Stomach (tissue), 9 donors: ENCODE results near the gene NREP. TPM values are rescaled to one million over a fixed set of nuclear protein-coding genes. Genes with fewer than 3 reads are reported as not detected.

ENCODE experiments used
- DNase-seq, 2 donors: peaks; one replicate each; pipeline versions ENCODE4 v3.0.0 to v3.0.0-alpha.2; 2013 to 2019
- H3K27ac ChIP-seq, 5 donors: fragments of 200-600 bp in 4 of 5; sonication (generic) in 4 of 5; one replicate each; pipeline ENCODE4 v1.5.1; 2013 to 2019; ENCODE audit warnings: mild to moderate bottlenecking in 1 of 5, moderate library complexity in 1 of 5
- H3K27me3 ChIP-seq, 3 donors: fragments of 200-600 bp; sonication (generic); one replicate each; pipeline ENCODE4 v1.5.1; 2017 to 2019; ENCODE audit warnings: mixed run types in 1 of 3
- H3K36me3 ChIP-seq, 4 donors: fragments of 200-600 bp; sonication (generic); 1 replicate in 3 of 4; 2 replicates in 1 of 4; pipeline ENCODE4 v1.5.1; 2016 to 2019
- H3K4me1 ChIP-seq, 4 donors: fragments of 200-600 bp; sonication (generic); one replicate each; pipeline ENCODE4 v1.5.1; 2016 to 2019
- H3K4me3 ChIP-seq, 4 donors: fragments of 200-600 bp; sonication (generic) in 3 of 4; one replicate each; pipeline ENCODE4 v1.5.1; 2016 to 2019; ENCODE audit warnings: mild to moderate bottlenecking in 1 of 4
- H3K9me3 ChIP-seq, 4 donors: fragments of 200-600 bp; sonication (generic); one replicate each; pipeline ENCODE4 v1.5.1; 2016 to 2019
- EP300 ChIP-seq: sonication (generic); formaldehyde crosslinking; IDR thresholded peaks from one replicate; pipeline ENCODE4 v1.6.1; 2017; ENCODE audit warnings: antibody characterized with exemption
- POLR2A ChIP-seq, 4 donors: fragments of 450-650 bp; IDR thresholded peaks; one replicate each; pipeline ENCODE4 v1.6.1; 2016; ENCODE audit warnings: antibody characterized with exemption in 4 of 4, control low read depth in 2 of 4, mild to moderate bottlenecking in 1 of 4, moderate library complexity in 1 of 4
- POLR2AphosphoS5 ChIP-seq, 3 donors: sonication (generic); formaldehyde crosslinking; IDR thresholded peaks; one replicate each; pipeline ENCODE4 v1.6.1; 2016; ENCODE audit warnings: antibody characterized with exemption in 3 of 3
- WGBS, 5 donors: extraction: QIAGEN DNeasy Blood & Tissue Kit in 3 of 5; methylation state at CpG; one replicate each; pipeline versions ENCODE4 v1.1.5 to v1.1.7; 2013 to 2018; 5-methylcytosine and 5-hydroxymethylcytosine counted together
- intact Hi-C: fragments of 100-400 bp; cut with DNase I; formaldehyde crosslinking; loops from one replicate; pipeline ENCODE4 v1.15.1; 2023; ENCODE audit warnings: low total_unique reads
- polyA plus RNA-seq, 3 donors: library from polyadenylated mRNA; stranded (reverse); fragments of 200-250 nt; gene quantifications; one replicate each; pipeline ENCODE4 v1.2.3, GENCODE V29; 2013
- total RNA-seq, 5 donors: library from RNA; depleted of rRNA; stranded (reverse); fragments of >200 nt; gene quantifications; one replicate each; pipeline versions ENCODE4 v1.1.0 to v1.2.3, GENCODE V29; 2014 to 2016
- TF ChIP-seq, protein P1 (sequence below), 7 experiments: fragments of 450-650 bp in 4 of 7; fragments of 200-600 bp in 3 of 7; sonication (generic) in 3 of 7; IDR thresholded peaks; one replicate each; pipeline ENCODE4 v1.5.1; 2016 to 2019; ENCODE audit warnings: antibody characterized with exemption in 7 of 7, control low read depth in 2 of 7, mild to moderate bottlenecking in 1 of 7
- donor health status: healthy with polysubstance abuse.
- donor health status: Bipolar disorder and iron deficiency.
- donor health status: healthy.

Gene NREP
- total and polyA plus RNA-seq, 8 donors: 0.58 to 155 (median 10.3) TPM

- TF ChIP-seq POLR2AphosphoS5 (IDR thresholded peaks at IDR 0.05): no peak
- no peak for TF ChIP-seq POLR2A (IDR thresholded peaks at IDR 0.05)
- no peak for TF ChIP-seq EP300
- TF ChIP-seq, protein P1, sequence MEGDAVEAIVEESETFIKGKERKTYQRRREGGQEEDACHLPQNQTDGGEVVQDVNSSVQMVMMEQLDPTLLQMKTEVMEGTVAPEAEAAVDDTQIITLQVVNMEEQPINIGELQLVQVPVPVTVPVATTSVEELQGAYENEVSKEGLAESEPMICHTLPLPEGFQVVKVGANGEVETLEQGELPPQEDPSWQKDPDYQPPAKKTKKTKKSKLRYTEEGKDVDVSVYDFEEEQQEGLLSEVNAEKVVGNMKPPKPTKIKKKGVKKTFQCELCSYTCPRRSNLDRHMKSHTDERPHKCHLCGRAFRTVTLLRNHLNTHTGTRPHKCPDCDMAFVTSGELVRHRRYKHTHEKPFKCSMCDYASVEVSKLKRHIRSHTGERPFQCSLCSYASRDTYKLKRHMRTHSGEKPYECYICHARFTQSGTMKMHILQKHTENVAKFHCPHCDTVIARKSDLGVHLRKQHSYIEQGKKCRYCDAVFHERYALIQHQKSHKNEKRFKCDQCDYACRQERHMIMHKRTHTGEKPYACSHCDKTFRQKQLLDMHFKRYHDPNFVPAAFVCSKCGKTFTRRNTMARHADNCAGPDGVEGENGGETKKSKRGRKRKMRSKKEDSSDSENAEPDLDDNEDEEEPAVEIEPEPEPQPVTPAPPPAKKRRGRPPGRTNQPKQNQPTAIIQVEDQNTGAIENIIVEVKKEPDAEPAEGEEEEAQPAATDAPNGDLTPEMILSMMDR (IDR thresholded peaks at IDR 0.05): no peak
- no peaks in the 10 kb centered on the region for H3K36me3 ChIP-seq
- no peak for DNase-seq
- H3K27ac ChIP-seq: no peak overlapping the region
- no peak overlapping the region for H3K4me3 ChIP-seq
- peaks cover 0 to 5% (median 2%) of the 10 kb centered on the region in 4 donors for H3K4me1 ChIP-seq
- WGBS, 5 donors: 86 to 94% (median 89%) methylated on average over 2 of the region's 2 CpGs
- H3K9me3 ChIP-seq: no peaks in the 10 kb centered on the region
- no peaks in the 10 kb centered on the region for H3K27me3 ChIP-seq
- intact Hi-C loops: no loop called here
Observed at GRCh38 chr5:111805071-111805470, 48.1 kb upstream of the NREP start.

- H3K36me3 ChIP-seq: no peaks in the 10 kb centered on the region
- no peak overlapping the region for H3K4me3 ChIP-seq
- H3K9me3 ChIP-seq: peaks cover 0 to 4% (median 2%) of the 10 kb centered on the region in 4 donors
- TF ChIP-seq, protein P1 (IDR thresholded peaks at IDR 0.05): no peak
- TF ChIP-seq POLR2AphosphoS5 (IDR thresholded peaks at IDR 0.05): no peak
- no peak for TF ChIP-seq EP300
- TF ChIP-seq POLR2A (IDR thresholded peaks at IDR 0.05): no peak
- H3K27ac ChIP-seq: no peak overlapping the region
- DNase-seq: no peak
- 56 to 100% (median 83%) methylated on average over 3 of the region's 3 CpGs for WGBS, 5 donors
- no peaks in the 10 kb centered on the region for H3K27me3 ChIP-seq
- H3K4me1 ChIP-seq: no peaks in the 10 kb centered on the region
- intact Hi-C loops: no loop called here
Observed at GRCh38 chr5:111800351-111800750, 43.4 kb upstream of the NREP start.

DNA sequence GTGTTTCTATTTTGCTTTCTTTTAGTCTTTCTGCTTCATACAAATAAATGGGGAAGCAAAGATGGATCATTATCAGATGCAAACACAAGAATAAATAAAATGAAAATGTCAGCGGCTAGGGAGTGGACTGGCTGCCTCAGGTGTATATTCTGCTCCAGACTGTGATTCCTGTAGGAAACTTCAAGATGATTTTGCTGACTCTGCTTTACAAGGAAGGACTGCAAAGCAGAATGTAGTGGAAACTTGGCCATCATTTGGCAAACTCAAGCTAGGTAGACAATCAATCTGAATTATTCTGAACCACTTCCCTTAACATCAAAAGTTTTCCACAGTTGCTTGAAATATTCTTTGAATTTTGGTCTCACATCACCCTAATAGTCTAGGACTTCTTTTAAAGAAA, 38.1 kb upstream of the NREP start:
- WGBS, 5 donors: 31 to 56% (median 49%) methylated on average over 1 of the region's 1 CpG
- H3K36me3 ChIP-seq: no peaks in the 10 kb centered on the region

GRCh38 chr5:111792471-111793058, 35.6 kb upstream of the NREP start:
- TF ChIP-seq EP300 (no peak), POLR2AphosphoS5 (IDR thresholded peaks at IDR 0.05) (no peak), POLR2A (IDR thresholded peaks at IDR 0.05) (no peak)
- TF ChIP-seq, protein P1 (IDR thresholded peaks at IDR 0.05): no peak
- WGBS, 5 donors: 72 to 87% (median 78%) methylated on average over 4 of the region's 4 CpGs
- Histone ChIP-seq H3K27me3 (no peaks in the 10 kb centered on the region), H3K27ac (no peak overlapping the region), H3K9me3 (peaks cover 0 to 4% (median 2%) of the 10 kb centered on the region in 4 donors), H3K36me3 (no peaks in the 10 kb centered on the region), H3K4me3 (no peak overlapping the region), H3K4me1 (no peaks in the 10 kb centered on the region)
- intact Hi-C loops: no loop called here
- no peak for DNase-seq

More for the DNA sequence above, 38.1 kb upstream of the NREP start:
- Histone ChIP-seq H3K9me3 (peaks cover 0 to 4% (median 2%) of the 10 kb centered on the region in 4 donors), H3K4me1 (no peaks in the 10 kb centered on the region), H3K4me3 (no peak overlapping the region), H3K27ac (no peak overlapping the region), H3K27me3 (no peaks in the 10 kb centered on the region)
- intact Hi-C loops: no loop called here
- TF ChIP-seq POLR2AphosphoS5 (IDR thresholded peaks at IDR 0.05) (no peak), EP300 (no peak), POLR2A (IDR thresholded peaks at IDR 0.05) (no peak)
- TF ChIP-seq, protein P1 (IDR thresholded peaks at IDR 0.05): no peak
- DNase-seq: no peak
